NCI-H526 (cell line): Measurements from ENCODE around the gene WDR55.
A peak's percentile ranks its signal among the peaks of the same experiment; 100 is the strongest.
"Not testable (repeated sequence)": the region's sequence is repeated elsewhere in the genome, so short reads cannot be mapped to it uniquely, and the experiment has no call there.

ENCODE experiments used
- DNase-seq, 2 experiments: peaks; one replicate each; lab custom pipeline; 2025; lab: John Stamatoyannopoulos, UW

The WDR55 gene, protein sequence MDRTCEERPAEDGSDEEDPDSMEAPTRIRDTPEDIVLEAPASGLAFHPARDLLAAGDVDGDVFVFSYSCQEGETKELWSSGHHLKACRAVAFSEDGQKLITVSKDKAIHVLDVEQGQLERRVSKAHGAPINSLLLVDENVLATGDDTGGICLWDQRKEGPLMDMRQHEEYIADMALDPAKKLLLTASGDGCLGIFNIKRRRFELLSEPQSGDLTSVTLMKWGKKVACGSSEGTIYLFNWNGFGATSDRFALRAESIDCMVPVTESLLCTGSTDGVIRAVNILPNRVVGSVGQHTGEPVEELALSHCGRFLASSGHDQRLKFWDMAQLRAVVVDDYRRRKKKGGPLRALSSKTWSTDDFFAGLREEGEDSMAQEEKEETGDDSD

DNA sequence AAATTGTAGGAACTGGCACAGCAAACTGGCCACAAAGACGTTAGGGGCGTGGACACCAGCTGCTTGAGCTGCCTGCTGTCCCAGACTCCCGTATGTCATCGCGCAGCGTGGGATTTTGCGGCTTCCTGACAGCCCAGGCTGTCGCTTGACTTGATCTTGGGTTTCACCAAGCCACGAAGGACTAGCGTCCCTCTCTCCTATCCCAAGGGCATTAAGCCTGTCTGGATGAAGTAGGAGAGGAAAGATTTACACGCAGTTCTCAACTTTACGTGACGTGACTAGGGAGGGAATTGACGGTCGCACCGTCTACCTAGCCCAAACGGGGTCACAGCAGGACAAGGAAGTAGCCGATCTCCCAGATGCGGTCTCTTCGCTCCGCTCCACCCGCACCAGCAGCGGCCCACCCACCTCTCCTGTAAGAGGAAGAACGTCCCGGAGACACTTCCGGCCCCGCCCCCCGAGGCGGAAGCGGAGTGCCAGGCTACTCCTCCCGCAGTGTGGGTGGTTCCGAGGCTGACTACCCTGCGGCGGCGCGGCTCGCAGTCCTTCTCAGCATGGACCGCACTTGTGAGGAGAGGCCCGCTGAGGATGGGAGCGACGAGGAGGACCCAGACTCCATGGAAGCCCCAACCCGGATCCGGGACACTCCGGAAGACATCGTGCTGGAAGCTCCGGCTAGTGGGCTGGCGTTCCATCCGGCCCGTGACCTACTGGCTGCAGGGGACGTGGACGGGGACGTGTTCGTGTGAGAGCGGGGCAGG is at the start of gene WDR55:
Gene WDR55, plus strand, starts transcription at position 546 of the 761 bp plus-strand sequence. Its CDS starts 9 bp downstream, at position 555.
- DNase-seq, result peak; percentile 92 to 96

DNA sequence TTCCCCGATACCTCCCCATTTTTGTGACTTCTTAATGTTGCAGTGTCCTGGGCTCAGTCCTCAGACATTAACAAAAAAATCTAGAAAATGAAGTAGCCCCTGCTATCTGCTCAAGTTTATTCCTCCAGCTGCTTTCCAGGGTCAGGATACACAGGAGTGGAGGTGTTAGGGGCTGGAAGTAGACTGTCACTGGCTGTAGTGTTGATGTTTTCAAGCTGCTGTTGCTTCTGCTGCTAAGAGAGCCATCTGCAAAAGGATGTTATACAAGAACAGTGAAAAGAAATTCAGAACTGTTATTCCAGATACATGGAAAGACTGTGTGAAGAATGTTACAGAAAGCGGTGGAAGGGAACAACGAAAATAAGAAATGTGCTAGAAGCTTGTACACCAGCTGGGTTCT is 42.4 kb upstream of the WDR55 start:
- DNase-seq, result no peak

DNA sequence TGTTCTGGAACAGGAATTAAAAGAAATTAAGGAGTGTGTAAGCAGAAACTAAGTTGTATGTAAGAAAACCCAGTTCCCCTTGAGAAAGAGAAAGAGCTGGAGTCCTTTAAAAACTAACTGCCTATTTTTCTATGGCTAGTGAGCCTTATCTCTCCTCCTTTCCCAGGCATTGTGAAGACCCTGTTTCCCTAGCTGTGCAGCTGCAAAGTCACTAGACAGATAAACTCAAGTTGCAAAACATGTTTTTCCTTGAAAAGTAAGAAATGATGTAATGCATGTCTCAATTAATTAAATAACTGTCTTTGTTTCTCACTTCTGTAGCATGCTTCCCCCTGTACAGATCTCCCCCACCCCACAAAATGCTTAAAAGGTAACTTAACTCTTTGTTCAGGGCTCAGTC is 41.6 kb upstream of the WDR55 start:
- DNase-seq, result not testable (repeated sequence)

DNA sequence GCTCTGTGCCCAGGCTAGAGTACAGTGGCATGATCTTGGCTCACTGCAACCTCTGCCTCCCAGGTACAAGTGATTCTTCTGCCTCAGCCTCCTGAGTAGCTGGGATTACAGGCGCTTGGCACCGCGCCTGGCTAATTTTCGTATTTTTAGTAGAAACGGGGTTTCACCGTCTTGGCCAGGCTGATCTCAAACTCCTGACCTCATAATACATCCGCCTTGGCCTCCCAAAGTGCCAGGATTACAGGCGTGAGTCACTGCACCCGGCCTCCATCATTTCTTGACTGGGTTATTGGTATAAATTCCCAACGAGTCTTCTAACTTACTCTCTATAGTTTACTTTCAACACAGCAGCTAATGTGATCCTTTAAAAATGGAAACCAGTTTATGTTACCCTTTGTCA is 39.8 kb upstream of the WDR55 start:
- DNase-seq, result not testable (repeated sequence)

DNA sequence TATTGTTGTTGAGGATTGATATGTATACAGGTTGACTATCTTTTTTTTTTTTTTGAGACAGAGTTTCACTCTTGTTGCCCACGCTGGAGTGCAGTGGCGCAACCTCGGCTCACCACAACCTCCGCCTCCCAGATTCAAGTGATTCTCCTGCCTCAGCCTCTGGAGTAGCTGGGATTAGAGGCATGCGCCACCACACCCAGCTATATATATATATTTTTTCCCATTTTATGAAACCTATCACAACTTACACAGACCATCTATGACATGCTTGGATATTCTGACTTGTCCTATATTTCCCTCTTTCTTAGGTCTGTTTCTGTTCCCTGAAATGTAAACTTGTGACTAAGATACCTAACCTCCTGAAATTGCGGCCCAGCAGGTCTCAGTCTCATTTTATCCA is 36.7 kb upstream of the WDR55 start:
- DNase-seq, result no peak

DNA sequence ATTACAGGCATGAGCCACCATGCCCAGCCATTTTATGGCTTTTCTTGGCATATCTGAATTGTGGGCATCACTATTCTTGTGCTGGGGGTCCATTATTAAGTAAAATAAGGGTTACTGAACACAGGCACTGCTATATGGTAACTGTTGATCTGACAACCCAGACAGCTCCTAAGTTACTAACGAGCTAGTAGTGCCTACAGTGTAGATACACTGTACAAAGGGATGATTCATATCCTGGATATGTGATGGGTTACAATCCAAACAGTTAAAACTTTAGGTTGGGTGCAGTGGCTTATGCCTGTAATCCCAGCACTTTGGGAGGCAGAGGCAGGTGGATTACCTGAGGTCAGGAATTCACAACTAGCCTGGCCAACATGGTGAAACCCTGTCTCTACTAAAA is 36.0 kb upstream of the WDR55 start:
- no peak for DNase-seq

DNA sequence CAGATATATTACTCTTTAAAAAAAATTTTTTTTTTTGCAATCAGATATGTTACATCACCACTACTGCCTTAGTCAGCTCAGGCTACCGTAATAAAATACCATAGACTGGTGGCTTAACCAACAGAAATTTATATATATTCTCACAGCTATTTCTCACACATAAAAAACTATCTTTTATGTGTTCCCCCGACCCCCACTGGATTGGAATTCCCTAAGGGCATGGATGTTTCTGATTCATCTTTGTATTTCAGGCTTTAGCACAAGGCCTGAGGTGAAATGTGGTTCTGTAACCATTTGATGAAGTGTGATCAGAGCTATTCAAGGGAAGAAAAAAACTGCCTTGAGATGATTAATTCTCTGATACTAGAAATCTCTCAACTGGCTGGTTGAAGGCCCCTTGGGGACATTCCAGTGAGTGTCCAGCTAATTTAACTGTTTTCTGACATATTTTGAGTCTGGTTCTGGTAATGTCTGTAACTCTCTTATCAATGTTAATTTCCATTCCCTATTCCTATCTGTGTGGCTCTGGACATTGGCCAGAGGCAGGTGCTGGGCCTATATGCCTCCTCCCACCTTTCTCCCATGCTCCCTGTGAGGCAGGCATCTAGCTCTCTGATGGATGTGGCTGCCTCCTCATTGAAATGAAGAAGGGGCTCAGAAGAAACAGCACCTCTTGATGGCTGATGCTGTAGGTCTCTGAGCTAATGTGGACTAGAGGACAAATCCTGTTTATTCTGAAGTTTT is 34.2 kb upstream of the WDR55 start:
- DNase-seq, result no peak

DNA sequence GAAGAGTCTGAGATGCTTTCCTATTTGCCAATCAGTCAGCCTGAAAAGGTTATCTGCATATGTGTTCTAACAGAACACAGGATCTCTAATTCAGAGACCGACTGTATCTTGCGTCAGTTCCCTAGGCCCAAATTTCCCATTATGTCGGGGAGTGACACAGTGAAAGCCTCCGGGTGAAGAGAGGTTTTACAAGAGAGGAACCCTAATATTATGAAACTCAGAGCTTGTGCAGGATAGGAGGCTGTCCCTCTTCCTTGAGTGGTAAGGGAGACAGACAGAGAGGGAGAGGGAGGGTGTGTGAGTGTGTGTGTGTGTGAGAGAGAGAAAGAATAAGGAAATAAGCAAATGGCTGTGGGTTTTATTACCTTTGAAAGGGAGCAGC is 33.7 kb upstream of the WDR55 start:
- peak in 1 of 2 experiments; percentile 88 for DNase-seq

DNA sequence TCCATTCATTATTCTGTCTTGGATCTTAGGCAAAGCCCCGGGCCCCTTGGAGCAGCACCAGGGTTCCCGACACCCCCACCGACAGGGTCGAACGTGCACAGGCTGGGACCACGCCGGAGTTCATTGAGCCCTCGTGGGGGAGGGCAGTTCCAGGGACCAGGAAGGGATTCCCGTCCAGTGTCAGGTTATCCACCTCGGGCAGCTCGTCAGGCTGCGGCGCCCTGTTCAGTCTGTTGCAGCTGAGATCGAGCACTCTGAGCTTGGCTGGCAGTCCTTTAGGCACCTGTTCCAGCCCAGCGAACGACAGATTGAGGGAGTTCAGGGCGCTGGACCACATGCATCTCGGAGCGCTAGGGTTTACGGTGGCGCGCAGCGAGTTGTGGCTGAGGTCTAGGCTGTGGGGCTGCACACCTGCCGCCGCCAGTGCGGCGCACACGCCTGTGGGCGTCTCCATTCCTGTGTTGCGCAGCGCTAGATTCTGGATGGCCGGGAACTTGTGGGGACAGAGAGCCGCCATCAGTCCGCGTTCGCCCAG is 32.8 kb upstream of the WDR55 start:
- DNase-seq, result peak; percentile 73 to 83

DNA sequence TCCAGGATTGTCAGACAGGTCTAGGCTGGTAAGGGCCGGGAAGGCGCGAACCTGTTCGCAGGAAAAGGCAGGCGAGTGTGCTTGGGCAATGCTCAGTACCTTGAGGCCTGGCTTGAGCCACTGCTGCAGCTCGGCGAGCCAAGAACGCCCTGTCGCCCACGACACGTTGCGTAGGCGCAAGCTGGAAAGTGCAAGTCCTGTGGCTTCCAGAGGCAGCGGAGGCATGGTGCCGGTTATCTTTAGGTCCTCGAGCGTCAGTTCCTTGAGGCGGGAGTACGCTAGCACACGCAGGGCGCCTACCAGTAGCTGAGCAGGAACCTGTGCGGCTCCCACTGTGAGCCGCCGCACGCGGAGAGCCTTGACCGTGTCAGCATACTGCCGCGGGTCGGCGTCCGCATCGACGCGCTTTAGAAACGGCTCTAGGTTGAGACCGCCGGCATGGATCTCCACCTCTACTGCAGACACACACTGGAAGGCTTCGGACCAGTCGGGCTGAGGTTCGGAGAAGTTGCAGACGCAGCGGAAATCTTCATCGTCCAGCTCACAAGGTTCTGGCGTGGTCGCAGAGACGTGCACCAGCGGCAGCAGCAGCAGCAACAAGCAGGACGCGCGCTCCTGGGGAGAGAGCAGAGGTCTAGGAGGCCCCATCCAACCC is 32.2 kb upstream of the WDR55 start:
- DNase-seq, result peak; percentile 73 to 83

DNA sequence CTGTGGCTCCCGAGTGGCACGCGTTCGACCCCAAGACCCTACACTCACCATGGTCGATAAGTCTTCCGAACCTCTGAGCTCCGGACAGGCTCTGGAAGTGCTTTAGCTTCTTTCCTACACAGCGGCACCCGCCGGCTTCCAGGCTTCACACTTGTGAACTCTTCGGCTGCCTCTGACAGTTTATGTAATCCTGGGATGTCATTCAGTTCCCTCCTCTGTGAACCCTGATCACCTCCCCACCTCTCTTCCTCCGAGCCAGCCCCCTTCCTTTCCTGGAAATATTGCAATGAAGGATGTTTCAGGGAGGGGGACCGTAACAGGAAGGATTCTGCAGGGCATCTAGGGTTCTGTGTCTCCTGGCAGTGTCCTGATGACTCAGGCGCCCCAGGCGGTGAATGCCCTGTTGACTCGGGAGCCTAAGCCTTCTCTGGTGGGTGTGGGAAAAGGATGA is 31.7 kb upstream of the WDR55 start, which contains the start of gene CD14:
Gene CD14, minus strand, starts transcription at position 155 of the 451 bp plus-strand sequence. Its CDS starts 104 bp downstream, at position 51.
- DNase-seq, result peak in 1 of 2 experiments; percentile 66

DNA sequence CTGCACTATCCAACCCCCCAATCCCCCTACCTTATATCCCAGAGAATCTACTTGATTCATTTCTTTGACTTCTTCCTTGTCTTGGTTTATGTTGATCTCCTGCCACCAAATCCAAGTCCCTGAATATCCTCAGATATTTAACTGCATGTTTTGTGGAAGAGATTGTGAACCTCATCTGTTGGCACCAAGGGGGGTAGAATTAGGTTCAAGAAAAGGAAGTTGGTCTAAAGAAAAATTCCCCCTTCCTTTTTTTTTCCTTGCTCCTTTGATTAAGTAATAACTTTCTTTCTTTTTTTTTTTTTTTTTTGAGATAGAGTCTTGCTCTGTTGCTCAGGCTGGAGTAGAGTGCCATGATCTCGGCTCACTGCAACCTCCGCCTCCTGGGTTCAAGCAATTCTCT is 31.2 kb upstream of the WDR55 start:
- DNase-seq, result no peak

DNA sequence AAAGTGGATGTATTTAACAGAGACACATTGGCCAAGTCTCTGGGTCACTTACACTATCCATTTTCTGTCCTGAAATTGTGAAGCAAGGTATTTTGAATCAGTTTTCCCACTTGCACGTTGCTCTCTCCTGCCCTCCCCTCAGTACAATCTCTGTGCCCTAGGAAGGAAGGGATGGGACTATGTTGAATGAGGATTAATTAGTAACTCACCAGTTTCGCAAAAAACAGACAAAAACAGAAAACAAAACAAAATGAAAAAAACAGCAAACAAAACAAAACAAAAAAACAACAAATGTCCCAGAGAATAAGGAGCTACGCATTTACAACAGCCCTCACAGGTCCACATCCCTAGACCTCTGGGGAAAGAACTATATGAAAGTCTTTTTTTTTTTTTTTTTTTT is 30.6 kb upstream of the WDR55 start:
- DNase-seq, result no peak

DNA sequence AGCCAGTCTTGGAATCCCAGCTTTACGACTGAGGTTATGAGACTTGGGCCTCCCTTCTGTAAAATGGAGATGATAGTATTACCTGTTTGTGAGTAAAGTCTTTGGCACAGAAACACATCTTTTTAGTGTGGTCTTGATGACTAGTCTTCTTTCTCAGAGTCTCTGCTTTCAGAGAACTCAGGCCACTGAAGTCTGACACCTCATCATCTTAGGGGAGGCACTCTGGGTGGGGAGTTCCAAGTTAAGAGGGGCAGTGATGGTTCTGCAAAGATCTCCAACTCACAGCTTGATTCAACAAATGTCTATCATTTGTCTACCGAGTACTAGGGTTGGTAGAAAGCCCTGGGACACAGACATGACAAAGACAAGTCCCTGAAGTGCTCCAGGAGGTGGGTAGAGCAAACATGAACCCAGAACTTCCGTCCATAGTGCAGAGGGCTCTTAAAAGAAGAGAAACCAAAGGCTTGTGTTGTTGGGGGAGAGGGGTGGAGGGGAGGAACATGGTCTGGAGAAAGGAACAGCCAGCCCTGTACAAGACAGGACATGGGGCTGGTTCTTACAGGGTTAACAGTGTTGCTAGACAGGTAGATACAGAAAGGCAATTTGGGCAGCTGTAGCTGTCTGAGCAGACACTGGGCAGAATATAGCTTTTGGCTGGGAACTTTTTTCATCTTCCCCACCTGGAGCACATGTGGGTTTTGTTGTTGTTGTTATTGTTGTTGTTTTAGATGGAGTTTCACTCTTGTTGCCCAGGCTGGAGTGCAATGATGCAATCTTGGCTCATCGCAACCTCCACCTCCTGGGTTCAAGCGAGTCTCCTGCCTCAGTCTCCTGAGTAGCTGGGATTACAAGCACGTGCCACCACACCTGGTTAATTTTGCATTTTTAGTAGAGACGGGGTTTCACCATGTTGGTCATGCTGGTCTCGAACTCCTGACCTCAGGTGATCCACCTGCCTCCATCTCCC is 29.1 kb upstream of the WDR55 start:
- DNase-seq, result no peak

DNA sequence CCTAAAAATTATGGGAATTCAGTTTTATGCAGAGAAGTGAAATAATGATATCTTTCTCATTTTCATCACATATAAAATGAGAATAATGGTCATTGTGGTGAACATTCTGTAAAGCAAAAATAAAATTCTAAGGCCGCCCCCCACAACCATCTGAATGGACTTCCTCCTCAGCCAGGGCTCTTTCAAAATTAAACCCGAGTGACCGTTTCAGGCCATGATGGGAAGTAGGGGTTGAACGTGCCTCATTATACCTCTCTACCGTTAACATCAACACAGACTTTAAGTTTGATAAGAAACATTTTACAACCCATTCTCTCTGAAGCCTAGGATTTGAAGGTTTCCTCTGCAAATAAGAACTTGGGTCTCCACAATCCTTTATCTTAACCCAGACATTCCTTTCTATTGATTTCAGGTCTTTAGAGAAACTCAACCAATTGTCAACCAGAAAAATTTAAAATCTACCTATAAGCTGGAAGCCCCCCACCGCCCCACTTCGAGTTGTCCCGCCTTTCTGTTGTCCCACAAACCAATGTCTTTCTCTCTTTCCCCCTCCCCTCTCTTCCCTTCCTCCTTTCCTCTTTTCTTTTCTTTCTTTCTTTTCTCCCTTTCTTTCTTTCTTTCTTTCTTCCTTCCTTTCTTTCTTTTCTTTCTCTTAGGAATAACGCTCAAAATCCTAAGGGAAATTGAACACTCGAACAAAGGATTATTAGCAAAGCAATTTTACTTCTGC is 27.2 kb upstream of the WDR55 start:
- DNase-seq, result no peak

DNA sequence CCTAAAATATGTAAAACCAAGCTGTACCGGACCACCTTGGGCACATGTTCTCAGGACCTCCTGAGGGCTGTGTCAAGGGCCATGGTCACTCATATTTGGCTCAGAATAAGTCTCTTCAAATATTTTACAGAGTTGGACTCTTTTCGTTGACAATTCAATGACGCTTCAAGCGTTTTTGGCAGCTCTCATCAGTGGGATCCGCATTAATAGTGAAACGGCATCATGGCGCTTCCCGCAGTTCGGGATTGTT is 25.9 kb upstream of the WDR55 start:
- DNase-seq, result not testable (repeated sequence)

DNA sequence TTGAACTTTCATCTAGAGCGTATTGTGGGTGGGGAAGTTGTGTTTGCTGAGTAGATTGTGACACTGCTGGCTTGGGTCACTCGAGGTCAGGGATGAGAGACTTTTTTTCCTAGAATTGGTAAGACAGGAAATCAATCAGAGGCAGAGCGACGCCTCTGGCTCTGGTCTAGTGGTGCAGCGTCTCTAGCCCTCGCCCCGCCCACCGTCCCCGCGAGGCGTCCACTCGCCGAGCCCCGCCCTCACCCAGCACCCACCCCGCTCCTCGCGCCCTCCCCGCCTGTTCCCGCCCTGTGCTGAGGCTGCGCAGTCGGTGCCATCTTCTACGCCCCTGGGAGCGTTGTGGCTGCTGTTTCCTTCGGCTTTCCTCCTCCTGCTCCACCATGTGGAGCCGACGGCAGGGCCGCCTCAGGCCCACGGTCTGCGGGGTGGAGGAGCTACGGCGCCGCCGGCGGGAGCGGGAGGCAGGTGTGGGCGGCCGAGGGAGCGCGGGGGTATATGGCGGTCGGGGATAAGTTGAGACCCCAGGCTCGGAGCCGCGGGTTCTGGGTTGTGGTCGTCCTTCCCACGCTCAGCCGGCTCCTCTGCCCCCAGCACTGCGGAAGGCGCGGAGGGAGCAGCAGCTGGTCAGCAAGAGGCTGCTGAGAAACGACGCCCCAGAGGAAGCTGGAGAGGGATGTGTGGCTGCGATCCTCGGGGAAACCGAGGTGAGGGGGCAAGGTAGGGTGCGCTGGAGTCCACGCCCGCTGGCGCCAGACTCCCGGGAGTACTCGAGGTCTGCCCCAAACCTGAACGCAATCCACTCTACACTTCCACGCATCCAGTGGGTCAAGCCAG is 25.3 kb upstream of the WDR55 start, which contains the start of gene TMCO6:
Gene TMCO6, plus strand, starts transcription at position 304 of the 834 bp plus-strand sequence. Its CDS starts 77 bp downstream, at position 381.
- peak; percentile 83 to 98 for DNase-seq

DNA sequence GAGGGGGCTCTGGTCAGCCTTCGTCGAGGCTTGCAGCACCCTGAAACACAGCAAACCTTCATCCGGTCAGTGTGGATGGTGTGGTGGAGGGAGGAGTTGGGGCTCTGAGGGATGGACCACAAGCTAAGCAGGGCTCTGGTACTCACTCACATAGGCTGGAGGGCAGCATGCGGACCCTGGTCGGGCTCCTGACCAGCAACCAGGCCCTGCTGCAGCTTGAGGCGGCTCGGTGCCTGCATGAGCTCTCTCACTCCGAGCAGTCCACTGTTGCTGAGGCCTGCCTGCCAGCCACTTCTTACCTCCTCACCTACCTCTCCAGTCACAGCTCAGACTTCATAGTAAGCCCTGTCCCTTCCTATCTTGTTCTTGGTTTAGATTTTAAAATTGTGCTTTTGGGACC is 23.0 kb upstream of the WDR55 start:
- DNase-seq, result no peak

DNA sequence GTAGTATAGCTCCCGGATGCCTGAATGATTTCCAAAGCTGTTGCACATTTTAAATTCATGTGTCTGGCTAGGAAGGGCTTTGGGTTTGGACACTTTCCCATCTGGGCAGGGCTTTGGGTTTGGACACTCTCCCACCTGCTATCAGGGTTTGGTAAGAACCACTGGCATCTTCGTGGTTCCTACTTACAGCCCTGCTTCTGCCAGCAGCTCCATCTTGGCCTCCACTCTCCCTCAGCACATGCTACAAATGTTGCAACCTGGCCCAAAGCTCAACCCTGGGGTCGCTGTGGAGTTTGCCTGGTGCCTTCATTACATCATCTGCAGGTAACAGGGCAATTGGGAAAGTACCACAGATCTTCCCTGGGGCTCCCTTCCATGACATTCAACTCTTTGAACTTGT is 22.0 kb upstream of the WDR55 start:
- DNase-seq, result no peak
